ENCODE data around the gene GALNT9. TPM values are rescaled to one million over a fixed set of nuclear protein-coding genes. Genes with fewer than 3 reads are reported as not detected.

Gene GALNT9
- total and polyA plus RNA-seq, 2 donors (not counting 1 experiment from before 2014, with no cell fraction given): 0.71 to 2.4 TPM

DNA sequence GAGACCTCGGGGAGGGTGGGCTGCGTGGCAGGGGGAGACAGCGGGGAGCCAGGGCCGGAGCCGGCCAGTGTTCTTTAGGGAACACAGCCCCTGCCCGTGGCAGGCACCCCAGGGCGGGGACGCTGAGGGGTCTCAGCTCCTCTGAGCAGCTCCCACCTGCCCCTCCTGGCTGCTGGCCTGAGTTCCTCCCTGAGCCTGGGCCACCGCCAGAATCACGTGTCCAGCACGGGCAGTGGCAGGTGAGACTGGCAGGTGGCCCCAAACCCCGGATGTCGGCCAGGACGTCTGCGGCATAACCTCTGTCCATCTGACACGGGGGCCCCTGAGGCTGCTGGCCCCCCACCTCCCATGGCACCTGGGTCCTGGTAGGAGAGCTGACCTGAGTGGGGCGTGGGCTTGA, 160.0 kb downstream of the GALNT9 start:
- POLR2A ChIA-PET: no interaction called here
- Mint-ChIP-seq H3K9me3 (ENCODE audit: insufficient read depth) (no peaks in the 10 kb centered on the region), H3K27ac (no peak overlapping the region), H3K4me1 (peaks cover 8% of the 10 kb centered on the region), H3K4me3 (no peak overlapping the region), H3K27me3 (peaks cover 15% of the 10 kb centered on the region)
- Histone ChIP-seq H2AFZ (ENCODE audit: insufficient read depth, low read depth, low read length, poor library complexity, severe bottlenecking) (no peak overlapping the region), H3K36me3 (replicated peaks in 1 of 2; ENCODE audit: control extremely low read depth in 1 of 2, control insufficient read depth in 1 of 2, extremely low read depth in 1 of 2, insufficient read depth in 2 of 2, low read length in 1 of 2) (no peaks in the 10 kb centered on the region), H3K4me1 (ENCODE audit: control insufficient read depth in 2 of 2, insufficient read depth in 2 of 2, low read length in 2 of 2) (peaks cover 8 to 9% of the 10 kb centered on the region in 2 donors), H3K79me2 (ENCODE audit: control insufficient read depth, insufficient read depth, low read length) (no peaks in the 10 kb centered on the region), H3K4me3 (ENCODE audit: control extremely low read depth in 1 of 5, extremely low read depth in 1 of 5, insufficient read depth in 1 of 5, low read depth in 2 of 5, low read length in 4 of 5) (no peak overlapping the region), H3K4me2 (replicated peaks; ENCODE audit: low read depth, low read length, poor library complexity, severe bottlenecking) (no peak overlapping the region), H3K9ac (ENCODE audit: low read length) (no peak overlapping the region), H4K20me1 (ENCODE audit: control insufficient read depth, insufficient read depth, low read length, poor library complexity, severe bottlenecking) (no peaks in the 10 kb centered on the region), H3K9me3 (ENCODE audit: control extremely low read depth in 1 of 3, control insufficient read depth in 2 of 3, insufficient read depth in 1 of 3, low read length in 2 of 3) (no peaks in the 10 kb centered on the region), H3K27me3 (replicated peaks in 1 of 4; ENCODE audit: control extremely low read depth in 1 of 4, control insufficient read depth in 3 of 4, insufficient read depth in 4 of 4, low read length in 3 of 4) (peaks cover 0 to 36% (median 5%) of the 10 kb centered on the region in 4 experiments), H3K27ac (ENCODE audit: low read length in 2 of 2) (no peak overlapping the region)
- ATAC-seq (ENCODE audit: low read depth) (no peak), DNase-seq (no peak)
- WGBS (ENCODE audit: insufficient coverage): 84% methylated on average over 16 of the region's 17 CpGs
- TF ChIP-seq, protein P1, sequence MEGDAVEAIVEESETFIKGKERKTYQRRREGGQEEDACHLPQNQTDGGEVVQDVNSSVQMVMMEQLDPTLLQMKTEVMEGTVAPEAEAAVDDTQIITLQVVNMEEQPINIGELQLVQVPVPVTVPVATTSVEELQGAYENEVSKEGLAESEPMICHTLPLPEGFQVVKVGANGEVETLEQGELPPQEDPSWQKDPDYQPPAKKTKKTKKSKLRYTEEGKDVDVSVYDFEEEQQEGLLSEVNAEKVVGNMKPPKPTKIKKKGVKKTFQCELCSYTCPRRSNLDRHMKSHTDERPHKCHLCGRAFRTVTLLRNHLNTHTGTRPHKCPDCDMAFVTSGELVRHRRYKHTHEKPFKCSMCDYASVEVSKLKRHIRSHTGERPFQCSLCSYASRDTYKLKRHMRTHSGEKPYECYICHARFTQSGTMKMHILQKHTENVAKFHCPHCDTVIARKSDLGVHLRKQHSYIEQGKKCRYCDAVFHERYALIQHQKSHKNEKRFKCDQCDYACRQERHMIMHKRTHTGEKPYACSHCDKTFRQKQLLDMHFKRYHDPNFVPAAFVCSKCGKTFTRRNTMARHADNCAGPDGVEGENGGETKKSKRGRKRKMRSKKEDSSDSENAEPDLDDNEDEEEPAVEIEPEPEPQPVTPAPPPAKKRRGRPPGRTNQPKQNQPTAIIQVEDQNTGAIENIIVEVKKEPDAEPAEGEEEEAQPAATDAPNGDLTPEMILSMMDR (IDR thresholded peaks at IDR 0.05): no peak
- no peak for TF ChIP-seq EZH2 (IDR thresholded peaks at IDR 0.05; ENCODE audit: borderline replicate concordance, insufficient read depth, low read depth, low read length, poor library complexity, severe bottlenecking)
- CTCF ChIA-PET: no interaction called here
- intact Hi-C loops (cut with micrococcal nuclease): no loop called here

DNA sequence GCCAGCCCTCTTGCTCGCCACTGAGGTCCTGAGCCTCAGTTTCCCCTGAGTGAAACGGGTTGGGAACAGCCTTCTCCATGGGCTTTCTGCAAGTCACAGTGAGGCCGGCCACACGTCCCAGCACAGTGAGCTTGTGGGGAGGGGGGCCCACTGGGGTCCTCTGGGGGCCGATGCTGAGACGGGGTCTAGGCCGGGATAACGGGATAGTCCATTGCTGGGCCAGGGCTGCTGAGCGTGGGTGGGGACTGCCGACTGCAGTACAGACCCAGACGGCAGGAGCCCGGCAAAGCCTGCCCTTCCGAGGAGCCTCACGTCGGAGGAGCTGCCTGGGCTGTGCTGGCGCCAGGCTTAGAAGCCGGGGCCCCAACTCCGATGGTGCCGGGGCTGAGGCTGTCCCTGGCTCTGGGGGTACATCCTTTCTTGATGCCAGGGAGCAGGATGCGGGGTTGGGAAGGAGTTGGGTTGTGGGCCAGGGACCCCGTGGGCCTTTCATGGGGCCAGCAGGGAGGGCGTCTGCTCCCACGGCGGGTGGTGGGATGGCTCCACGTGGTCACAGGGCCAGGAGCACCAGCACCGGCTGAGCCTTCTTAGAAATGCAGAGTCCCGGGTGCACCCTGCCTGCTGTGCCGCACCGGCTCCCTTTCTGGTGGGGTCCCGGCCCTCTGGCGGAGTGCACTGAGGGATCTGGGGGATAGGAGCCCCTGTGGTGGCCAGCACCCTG, 160.9 kb downstream of the GALNT9 start:
- Histone ChIP-seq H3K27ac (ENCODE audit: low read length in 2 of 2) (no peak overlapping the region), H3K27me3 (replicated peaks in 1 of 4; ENCODE audit: control extremely low read depth in 1 of 4, control insufficient read depth in 3 of 4, insufficient read depth in 4 of 4, low read length in 3 of 4) (peaks cover 0 to 31% (median 5%) of the 10 kb centered on the region in 4 experiments), H3K9ac (ENCODE audit: low read length) (no peak overlapping the region), H3K9me3 (ENCODE audit: control extremely low read depth in 1 of 3, control insufficient read depth in 2 of 3, insufficient read depth in 1 of 3, low read length in 2 of 3) (no peaks in the 10 kb centered on the region), H3K4me1 (ENCODE audit: control insufficient read depth in 2 of 2, insufficient read depth in 2 of 2, low read length in 2 of 2) (peaks cover 8 to 9% of the 10 kb centered on the region in 2 donors), H2AFZ (ENCODE audit: insufficient read depth, low read depth, low read length, poor library complexity, severe bottlenecking) (no peak overlapping the region), H4K20me1 (ENCODE audit: control insufficient read depth, insufficient read depth, low read length, poor library complexity, severe bottlenecking) (no peaks in the 10 kb centered on the region), H3K4me2 (replicated peaks; ENCODE audit: low read depth, low read length, poor library complexity, severe bottlenecking) (no peak overlapping the region), H3K4me3 (ENCODE audit: control extremely low read depth in 1 of 5, extremely low read depth in 1 of 5, insufficient read depth in 1 of 5, low read depth in 2 of 5, low read length in 4 of 5) (no peak overlapping the region), H3K79me2 (ENCODE audit: control insufficient read depth, insufficient read depth, low read length) (no peaks in the 10 kb centered on the region), H3K36me3 (replicated peaks in 1 of 2; ENCODE audit: control extremely low read depth in 1 of 2, control insufficient read depth in 1 of 2, extremely low read depth in 1 of 2, insufficient read depth in 2 of 2, low read length in 1 of 2) (no peaks in the 10 kb centered on the region)
- intact Hi-C loops (cut with micrococcal nuclease): no loop called here
- H3K4me3 Mint-ChIP-seq: no peak overlapping the region
- ChIA-PET CTCF (no interaction called here), POLR2A (no interaction called here)
- TF ChIP-seq, protein P1 (IDR thresholded peaks at IDR 0.05): no peak
- TF ChIP-seq EZH2 (IDR thresholded peaks at IDR 0.05; ENCODE audit: borderline replicate concordance, insufficient read depth, low read depth, low read length, poor library complexity, severe bottlenecking): no peak
- H3K27ac Mint-ChIP-seq: no peak overlapping the region
- peaks cover 15% of the 10 kb centered on the region for H3K27me3 Mint-ChIP-seq
- H3K9me3 Mint-ChIP-seq (ENCODE audit: insufficient read depth): no peaks in the 10 kb centered on the region
- peaks cover 6% of the 10 kb centered on the region for H3K4me1 Mint-ChIP-seq
- DNase-seq (no peak), ATAC-seq (ENCODE audit: low read depth) (no peak)
- WGBS (ENCODE audit: insufficient coverage): 92% methylated on average over 29 of the region's 31 CpGs

Data from B cell (primary cell).